D721Med (cell line): ENCODE data around the gene PTPN1.

Experiments
- DNase-seq: peaks from one replicate; pipeline ENCODE4 v3.0.0; 2011; ENCODE audit warnings: low spot score; ENCODE audit not compliant: insufficient read length
- FAIRE-seq: peaks from 2 replicates; lab custom pipeline; 2011; peaks lifted over from hg19 to GRCh38; lab: Jason Lieb, UNC
- TF ChIP-seq, protein P1 (sequence below): IDR thresholded peaks from 2 replicates; pipeline ENCODE4 v1.5.1; 2012; ENCODE audit warnings: mild to moderate bottlenecking, control low read depth; ENCODE audit not compliant: insufficient read depth; ENCODE audit errors: missing control alignments

The PTPN1 gene

DNA sequence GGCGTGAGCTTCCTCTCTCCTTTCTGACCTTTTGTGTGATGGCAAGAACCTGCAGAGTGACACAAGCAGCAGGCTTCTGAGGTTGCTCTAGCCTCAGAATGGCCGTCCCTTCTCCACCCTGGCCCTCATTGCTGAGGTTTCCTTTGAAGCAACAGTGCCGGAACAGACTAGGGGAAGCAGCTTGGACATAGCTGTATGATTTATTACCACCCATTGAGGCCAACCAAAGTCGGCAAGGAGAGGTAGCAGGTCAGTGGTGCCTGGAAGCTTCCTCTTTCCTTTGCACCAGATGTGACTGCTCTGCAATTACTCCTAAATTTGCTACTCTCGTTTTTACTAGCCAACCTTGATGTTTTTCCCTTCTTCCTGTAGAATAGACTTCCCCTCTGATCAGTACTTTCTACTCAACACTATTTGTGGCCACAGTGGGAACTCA lies 31.4 kb downstream of the PTPN1 start:
- DNase-seq (no peak), FAIRE-seq (no peak)
- TF ChIP-seq, protein P1, sequence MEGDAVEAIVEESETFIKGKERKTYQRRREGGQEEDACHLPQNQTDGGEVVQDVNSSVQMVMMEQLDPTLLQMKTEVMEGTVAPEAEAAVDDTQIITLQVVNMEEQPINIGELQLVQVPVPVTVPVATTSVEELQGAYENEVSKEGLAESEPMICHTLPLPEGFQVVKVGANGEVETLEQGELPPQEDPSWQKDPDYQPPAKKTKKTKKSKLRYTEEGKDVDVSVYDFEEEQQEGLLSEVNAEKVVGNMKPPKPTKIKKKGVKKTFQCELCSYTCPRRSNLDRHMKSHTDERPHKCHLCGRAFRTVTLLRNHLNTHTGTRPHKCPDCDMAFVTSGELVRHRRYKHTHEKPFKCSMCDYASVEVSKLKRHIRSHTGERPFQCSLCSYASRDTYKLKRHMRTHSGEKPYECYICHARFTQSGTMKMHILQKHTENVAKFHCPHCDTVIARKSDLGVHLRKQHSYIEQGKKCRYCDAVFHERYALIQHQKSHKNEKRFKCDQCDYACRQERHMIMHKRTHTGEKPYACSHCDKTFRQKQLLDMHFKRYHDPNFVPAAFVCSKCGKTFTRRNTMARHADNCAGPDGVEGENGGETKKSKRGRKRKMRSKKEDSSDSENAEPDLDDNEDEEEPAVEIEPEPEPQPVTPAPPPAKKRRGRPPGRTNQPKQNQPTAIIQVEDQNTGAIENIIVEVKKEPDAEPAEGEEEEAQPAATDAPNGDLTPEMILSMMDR = no peak

DNA sequence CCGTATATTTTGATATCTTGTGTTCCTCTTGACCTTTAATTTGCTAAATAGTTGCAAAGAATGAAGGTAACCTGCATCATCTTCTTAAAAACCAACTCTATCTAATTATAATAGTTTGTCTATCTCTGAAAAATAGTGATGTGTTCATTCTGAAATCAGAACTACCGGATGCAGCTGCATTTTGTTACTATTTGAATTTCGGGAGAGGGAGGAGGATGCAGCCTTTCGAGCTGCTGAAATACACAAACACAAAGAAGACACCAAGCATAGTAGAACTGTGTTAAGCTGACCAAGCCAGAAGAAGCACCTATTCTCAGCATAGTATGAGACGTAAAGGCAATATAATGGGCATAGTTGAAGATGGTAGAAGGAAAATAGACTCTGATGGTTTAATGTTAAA lies 33.1 kb downstream of the PTPN1 start:
- FAIRE-seq (no peak), DNase-seq (no peak)
- TF ChIP-seq, protein P1 = no peak

DNA sequence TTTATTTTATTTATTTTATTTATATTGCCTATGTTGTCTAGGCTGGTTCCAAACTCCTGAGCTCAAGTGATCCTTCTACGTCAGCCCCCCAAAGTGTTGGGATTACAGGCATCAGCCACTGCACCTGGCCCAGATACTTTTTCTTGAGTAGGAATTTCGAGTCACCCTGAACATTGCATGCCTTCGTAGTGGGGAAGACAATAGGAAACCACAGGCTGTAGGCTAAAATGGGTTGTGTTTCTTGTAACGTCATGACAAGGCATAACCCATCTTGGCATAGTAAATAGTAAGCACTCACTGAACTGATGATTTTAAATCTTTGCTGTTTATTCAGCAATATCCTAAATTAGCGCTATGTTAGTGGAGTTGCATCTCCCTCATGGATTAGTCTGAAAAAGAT lies 34.9 kb downstream of the PTPN1 start:
- no peak for FAIRE-seq
- TF ChIP-seq, protein P1 = no peak
- no peak for DNase-seq

DNA sequence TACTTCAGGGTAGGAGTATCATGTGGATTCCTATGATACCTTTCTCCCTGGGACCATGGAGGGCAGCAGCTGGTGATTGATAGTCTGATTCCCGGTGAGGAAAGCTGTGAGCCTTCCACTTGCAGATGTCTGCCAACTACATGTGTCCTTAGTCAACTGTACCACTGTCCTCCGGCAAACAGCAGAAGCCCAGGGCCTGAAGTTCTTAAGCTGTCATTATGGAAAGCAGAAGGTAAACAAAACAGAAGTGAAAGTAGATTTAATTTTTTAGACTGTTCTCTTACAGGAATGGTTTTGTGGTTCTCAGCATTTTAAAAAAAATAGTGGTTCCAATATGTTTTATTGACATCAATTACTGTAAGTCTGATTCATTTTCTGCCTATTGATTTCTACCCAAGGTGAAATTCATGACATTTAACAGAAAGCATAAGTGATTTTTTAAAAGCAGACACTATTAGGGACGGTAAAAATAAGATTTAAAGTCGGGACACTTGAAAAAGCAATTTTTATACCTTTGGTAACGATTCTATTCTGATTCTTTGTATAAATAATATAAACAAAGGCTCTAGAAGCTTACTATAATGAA lies 36.6 kb downstream of the PTPN1 start:
- FAIRE-seq = no peak
- TF ChIP-seq, protein P1 = no peak
- DNase-seq = no peak

DNA sequence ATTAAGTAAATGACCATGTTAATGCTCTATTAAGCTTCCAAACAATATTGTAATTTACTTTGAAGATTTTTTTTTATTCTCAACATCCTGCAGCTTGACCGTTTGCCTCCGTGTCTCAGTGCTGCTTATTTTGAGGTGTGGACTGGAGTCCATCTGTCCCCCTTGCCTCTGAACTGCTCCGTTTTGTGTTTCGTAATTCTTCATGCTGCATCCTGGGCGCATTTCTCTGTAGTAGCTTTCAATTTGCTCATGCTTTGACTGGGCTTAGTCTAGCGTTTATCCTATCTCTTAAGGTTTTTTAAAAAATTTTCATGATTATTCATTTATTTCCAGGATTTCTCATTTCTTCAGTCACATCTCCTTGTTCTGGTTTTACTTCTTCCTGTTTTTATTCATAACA lies 37.8 kb downstream of the PTPN1 start:
- TF ChIP-seq, protein P1 = no peak
- DNase-seq = no peak
- no peak for FAIRE-seq

DNA sequence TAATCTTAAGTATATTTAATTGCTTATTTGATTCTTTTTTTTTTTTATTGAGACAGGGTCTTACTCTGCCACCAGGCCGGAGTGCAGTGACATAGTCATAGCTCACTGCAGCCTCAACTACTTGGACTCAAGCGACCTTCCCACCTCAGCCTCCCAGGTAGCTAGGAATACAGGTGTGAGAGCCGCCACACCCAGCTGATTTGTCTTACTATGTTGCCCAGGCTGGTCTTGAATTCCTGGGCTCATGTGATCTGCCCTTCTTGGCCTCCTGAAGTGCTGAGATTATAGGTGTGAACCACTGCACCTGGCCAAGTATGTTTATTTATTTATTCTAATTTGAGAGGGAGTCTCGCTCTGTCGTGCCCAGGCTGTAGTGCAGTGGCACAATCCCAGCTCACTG lies 38.2 kb downstream of the PTPN1 start:
- DNase-seq (no peak), FAIRE-seq (no peak)
- TF ChIP-seq, protein P1 = no peak

DNA sequence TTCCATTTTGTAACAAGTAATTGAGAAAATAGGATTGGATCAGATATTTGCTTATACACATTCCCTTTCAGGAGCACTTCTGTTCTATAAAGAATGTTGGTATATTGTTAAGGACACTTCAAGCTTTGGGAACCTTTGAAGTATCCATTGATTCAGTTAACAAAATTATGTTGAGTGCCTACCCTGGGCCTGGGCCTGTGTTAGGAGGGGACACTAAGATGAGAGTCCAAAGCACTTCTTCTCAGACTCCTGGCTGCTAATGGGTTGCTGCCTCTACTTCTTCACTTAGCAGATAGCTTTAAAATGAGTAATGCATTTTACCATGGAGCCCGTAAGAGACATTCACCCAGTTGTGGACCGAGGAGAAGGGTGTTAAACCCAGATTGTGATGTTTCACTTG lies 40.3 kb downstream of the PTPN1 start:
- DNase-seq (no peak), FAIRE-seq (no peak)
- TF ChIP-seq, protein P1 = no peak
